Left cardiac atrium (tissue), 4 donors: ENCODE results near the gene LNX2. TPM values are rescaled to one million over a fixed set of nuclear protein-coding genes. Genes with fewer than 3 reads are reported as not detected.

Experiments used
- ATAC-seq, 2 donors: fragments of 200-7000 bp; cut with Tn5 transposase; one replicate each; pipeline ENCODE4 v1.9.1; 2020; ENCODE audit warnings: mild to moderate bottlenecking in 2 of 2, moderate library complexity in 2 of 2
- DNase-seq: peaks from one replicate; pipeline ENCODE4 v3.0.0-alpha.2; 2020
- intact Hi-C, 2 donors: fragments of 100-400 bp; cut with DNase I; formaldehyde crosslinking; loops; one replicate each; pipeline versions ENCODE4 v1.14.1 to v1.15.1; 2022 to 2023
- total RNA-seq, 2 donors: library from RNA; stranded (reverse); fragmentation: NEBNext Ultra II Directional; extraction: Animal tissue kit (Norgen Biotek cat#: 25700); gene quantifications; one replicate each; pipeline ENCODE4 v1.2.1, GENCODE V29; 2021
- donor health status: DM: no; HTN: yes; CAD: no.
- donor health status: DM: no; HTN: yes; CAD: no; lungs with severe emphysema.
- donor health status: DM: yes; HTN: yes; CAD: no.
- donor health status: Dilated cardiomyopathy.

LNX2 gene
- total RNA-seq, 2 donors from 2014 or later = 8.3 to 8.9 TPM

DNA sequence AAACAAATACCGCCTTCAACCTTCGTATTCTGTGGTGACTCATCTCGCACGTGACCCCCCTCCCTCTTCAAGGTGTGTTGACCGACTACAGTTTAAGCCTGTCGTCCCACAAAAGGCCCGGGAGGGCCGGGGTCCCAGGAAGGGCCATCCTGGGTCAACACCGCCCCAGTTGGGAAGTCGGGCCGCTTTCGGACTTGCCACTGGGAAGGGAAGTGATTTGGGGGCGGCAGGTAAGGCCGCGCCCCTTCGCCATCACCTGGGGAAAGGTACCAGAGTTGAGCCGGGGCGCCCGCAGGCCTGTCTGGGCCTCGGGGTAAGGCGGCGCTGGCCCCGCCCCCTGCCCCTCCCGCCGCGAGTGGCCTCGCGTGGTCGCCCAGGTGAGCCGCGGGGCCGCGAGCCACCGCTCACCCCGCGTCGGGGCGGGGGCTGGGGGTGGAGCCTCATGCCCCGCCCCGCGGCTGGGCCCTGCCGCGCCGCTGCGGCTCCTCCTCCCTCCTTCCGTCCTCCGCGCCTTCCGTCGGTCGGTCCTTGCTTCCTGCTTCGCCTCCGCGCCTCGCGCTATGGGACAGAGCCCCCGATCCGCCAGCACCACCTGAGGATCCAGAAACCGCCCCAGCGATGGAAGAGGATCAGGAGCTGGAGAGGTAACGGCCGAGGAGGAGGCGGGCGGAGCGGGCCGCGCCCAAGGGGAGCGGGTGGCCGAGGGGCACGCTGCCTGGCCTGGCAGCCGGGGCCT, 1.2 kb upstream of the LNX2 start, which contains the start of gene POLR1D:
Gene POLR1D, plus strand, starts transcription at position 527 of the 736 bp plus-strand sequence. Its CDS starts 92 bp downstream, at position 619.
- ATAC-seq = peak; percentile 78 to 88
- intact Hi-C loops = no loop called here
- DNase-seq = peak; percentile 82

DNA sequence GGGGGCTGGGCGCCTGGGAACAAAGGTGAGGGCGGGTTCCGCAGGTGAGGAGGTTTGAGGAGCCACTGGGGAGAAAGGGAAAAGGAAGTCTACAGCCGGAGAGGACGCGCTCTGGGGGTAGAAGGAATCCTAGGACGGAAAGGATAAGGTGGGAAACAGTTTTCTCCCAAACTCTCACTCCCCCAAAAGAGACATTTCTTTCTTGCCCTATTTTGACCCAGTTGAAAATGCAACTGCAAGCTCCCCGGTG, 712 bp upstream of the LNX2 start:
- no peak for ATAC-seq
- intact Hi-C loops = no loop called here
- DNase-seq = no peak

- intact Hi-C loops = no loop called here
- ATAC-seq = peak; percentile 24 to 45
- peak; percentile 58 for DNase-seq
Measured at GRCh38 chr13:27619728-27620376, 477 bp downstream of the LNX2 start.

- DNase-seq (no peak), ATAC-seq (no peak)
- intact Hi-C loops = no loop called here
Measured at GRCh38 chr13:27619093-27619727, 1.1 kb downstream of the LNX2 start.

- ATAC-seq (no peak), DNase-seq (no peak)
- intact Hi-C loops = no loop called here
Measured at GRCh38 chr13:27617881-27618321, 2.4 kb downstream of the LNX2 start.

GRCh38 chr13:27613628-27614027, 6.7 kb downstream of the LNX2 start:
- DNase-seq = no peak
- ATAC-seq = no peak
- intact Hi-C loops = no loop called here

GRCh38 chr13:27607125-27607524, 13.2 kb downstream of the LNX2 start:
- intact Hi-C loops = no loop called here
- peak in 1 of 2 donors; percentile 69 for ATAC-seq
- no peak for DNase-seq

GRCh38 chr13:27605610-27606200, 14.6 kb downstream of the LNX2 start:
- no peak for ATAC-seq
- intact Hi-C loops = no loop called here
- no peak for DNase-seq

- intact Hi-C loops = no loop called here
- DNase-seq (no peak), ATAC-seq (no peak)
Measured at GRCh38 chr13:27605099-27605498, 15.2 kb downstream of the LNX2 start.

- intact Hi-C loops = no loop called here
- no peak for ATAC-seq
- DNase-seq = no peak
Measured at GRCh38 chr13:27601803-27602202, 18.5 kb downstream of the LNX2 start.

GRCh38 chr13:27601208-27601607, 19.1 kb downstream of the LNX2 start:
- ATAC-seq = no peak
- intact Hi-C loops = no loop called here
- no peak for DNase-seq

DNA sequence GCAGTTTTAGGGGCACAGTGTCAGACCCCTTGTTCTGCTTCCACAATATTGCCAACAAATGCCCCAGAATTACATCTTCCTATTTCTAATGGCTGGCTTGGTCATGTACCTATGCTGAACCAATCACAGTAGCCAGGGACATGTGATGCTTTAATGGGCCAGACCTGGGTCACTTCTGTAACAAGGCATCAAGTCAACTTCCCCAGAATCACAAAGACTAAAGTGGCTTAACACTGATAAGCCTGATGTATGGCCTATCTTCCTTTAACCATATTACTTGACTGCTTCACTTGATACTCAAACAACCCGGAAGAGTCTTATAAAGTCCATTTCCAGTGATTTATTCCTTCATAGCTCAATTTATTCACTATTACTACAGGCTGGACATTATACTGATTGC, 19.6 kb downstream of the LNX2 start:
- intact Hi-C loops = no loop called here
- ATAC-seq = no peak
- no peak for DNase-seq

- ATAC-seq (peak; percentile 91), DNase-seq (no peak)
- intact Hi-C loops = no loop called here
Measured at GRCh38 chr13:27599845-27600553, 20.3 kb downstream of the LNX2 start.

DNA sequence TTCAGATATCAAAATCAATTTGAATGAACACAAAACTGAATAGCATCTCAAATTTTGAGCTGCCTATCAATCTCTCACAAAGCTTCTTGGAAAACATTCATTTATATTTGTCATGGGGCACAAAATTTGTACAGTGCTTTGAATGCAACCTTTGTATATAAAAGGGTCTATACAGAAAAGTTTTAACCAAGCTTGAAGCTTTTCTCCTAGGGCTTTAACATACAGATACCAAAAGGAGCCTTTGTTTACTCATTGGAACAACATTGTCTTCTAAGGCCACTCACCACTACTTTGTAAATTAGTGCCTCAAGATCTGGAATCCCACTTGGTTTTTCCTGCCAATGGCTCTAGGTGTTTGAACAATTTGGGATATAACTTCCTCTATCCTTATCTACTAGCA, 21.2 kb downstream of the LNX2 start:
- intact Hi-C loops = no loop called here
- no peak for DNase-seq

DNA sequence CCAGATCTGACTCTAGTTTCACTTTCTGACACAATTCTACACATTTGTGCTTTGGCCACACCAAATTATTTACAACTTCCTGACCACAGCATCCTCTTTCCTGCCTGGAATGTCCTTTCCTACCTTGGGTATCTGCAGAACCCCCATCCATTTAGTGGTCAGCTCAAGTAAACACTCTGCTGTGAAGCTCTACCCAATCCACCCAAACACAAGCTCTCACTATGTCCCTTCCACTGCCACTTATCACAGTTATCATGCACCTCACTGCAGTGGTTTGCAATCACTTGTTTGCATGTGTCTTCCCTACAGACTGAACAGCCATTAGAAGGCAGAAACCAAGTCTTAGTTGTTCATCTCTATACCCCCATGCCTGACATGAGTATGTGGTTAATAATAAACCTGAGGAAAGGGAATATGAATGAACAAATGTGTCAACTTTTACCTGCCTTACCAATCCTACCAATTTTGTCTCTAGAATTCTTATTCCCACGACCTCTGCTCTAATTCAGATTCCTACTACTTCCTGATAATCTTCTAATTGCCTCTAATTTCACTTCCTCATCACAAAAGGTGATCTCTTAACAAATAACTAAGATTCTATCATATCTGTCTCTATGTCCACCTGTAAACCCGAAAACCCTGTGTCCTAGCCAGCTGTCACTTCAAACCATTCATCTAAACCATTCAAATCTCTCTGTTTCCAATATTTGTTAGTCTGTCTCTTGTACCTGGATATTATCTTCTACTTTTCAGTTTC, 25.1 kb downstream of the LNX2 start:
- intact Hi-C loops = no loop called here
- DNase-seq (no peak), ATAC-seq (no peak)

More for the DNA sequence above, 21.2 kb downstream of the LNX2 start:
- no peak for ATAC-seq

- ATAC-seq = no peak
- intact Hi-C loops = no loop called here
- DNase-seq = no peak
Measured at GRCh38 chr13:27593267-27593666, 27.1 kb downstream of the LNX2 start.

DNA sequence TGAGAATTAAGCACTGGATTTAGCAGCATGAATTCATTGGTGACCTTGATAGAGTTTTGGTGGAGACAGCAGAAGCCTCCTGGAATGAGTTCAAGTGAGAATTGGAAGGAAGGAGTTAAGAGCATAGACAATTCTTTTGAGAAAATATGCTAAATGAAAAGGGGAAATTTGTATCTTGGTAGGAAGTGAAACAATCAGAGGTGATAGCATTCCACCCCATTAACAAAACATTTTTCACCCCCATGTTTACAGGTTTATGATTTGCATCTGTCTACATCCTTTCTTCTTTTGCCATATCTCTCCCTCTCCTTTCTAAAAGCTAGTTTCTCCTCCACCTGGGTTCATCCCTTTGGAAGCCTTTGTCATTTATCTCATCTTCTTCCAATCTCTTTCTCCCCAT, 27.5 kb downstream of the LNX2 start:
- intact Hi-C loops = no loop called here
- ATAC-seq (no peak), DNase-seq (no peak)

- intact Hi-C loops = no loop called here
- ATAC-seq (no peak), DNase-seq (no peak)
Measured at GRCh38 chr13:27588405-27588804, 31.9 kb downstream of the LNX2 start.
